Ovary (tissue), 3 donors: ENCODE results near the gene ANGPT4.

Experiments
- CTCF ChIP-seq, 3 donors: fragments of 450-650 bp in 2 of 3; fragments of 200-600 bp in 1 of 3; IDR thresholded peaks; one replicate each; pipeline versions ENCODE4 v1.5.1 to v1.8.0; 2016 to 2022; ENCODE audit warnings: antibody characterized with exemption in 3 of 3, mild to moderate bottlenecking in 1 of 3
- EP300 ChIP-seq: sonication (generic); formaldehyde crosslinking; IDR thresholded peaks from one replicate; pipeline ENCODE4 v1.6.1; 2017; ENCODE audit warnings: antibody characterized with exemption
- POLR2A ChIP-seq: fragments of 450-650 bp; IDR thresholded peaks from one replicate; pipeline ENCODE4 v1.6.1; 2017; ENCODE audit warnings: antibody characterized with exemption, mild to moderate bottlenecking, moderate library complexity
- donor health status: DM: no; HTN: no; CAD: no.

GRCh38 chr20:905396-905961 is 10.7 kb downstream of the ANGPT4 start:
- TF ChIP-seq CTCF (IDR thresholded peaks at IDR 0.05) (no peak), EP300 (no peak), POLR2A (no peak)
